T-cell (primary cell): ENCODE results near the gene CKAP2L. TPM values are rescaled to one million over a fixed set of nuclear protein-coding genes. Genes with fewer than 3 reads are reported as not detected.

Source experiments
- ATAC-seq, 4 experiments: fragments of 200-7000 bp in 3 of 4; fragments of 150-1000 bp in 1 of 4; cut with Tn5 transposase; replicated peaks in 1 of 4; 1 replicate in 3 of 4; 2 replicates in 1 of 4; pipeline ENCODE4 v1.10.0; 2021; ENCODE audit warnings: moderate library complexity in 3 of 4, mild to moderate bottlenecking in 2 of 4, moderate number of reproducible peaks in 1 of 4
- CTCF ChIA-PET, 2 donors: fragments of 300-600 bp; sonication (Branson Sonifier 250); formaldehyde crosslinking; loops; one replicate each; lab custom pipeline; 2022; ENCODE audit warnings: antibody characterized with exemption in 2 of 2; lab: Charles Lee
- POLR2A ChIA-PET, 2 donors: fragments of 300-600 bp; sonication (Branson Sonifier 250); formaldehyde crosslinking; loops; one replicate each; lab custom pipeline; 2022; ENCODE audit warnings: antibody characterized with exemption in 2 of 2; lab: Charles Lee
- DNase-seq, 35 experiments: peaks; one replicate each; pipeline versions ENCODE4 v3.0.0 to v3.0.0-alpha.2; 2013 to 2023
- H3K27ac ChIP-seq: one replicate; pipeline ENCODE4 v1.5.1; 2013; ENCODE audit warnings: low read length
- H3K27me3 ChIP-seq, 2 experiments: replicated peaks in 1 of 2; 1 replicate in 1 of 2; 2 replicates in 1 of 2; pipeline versions ENCODE4 v1.6.1 to v1.7.0; 2013; ENCODE audit warnings: low read length in 1 of 2, mixed read lengths in 1 of 2; ENCODE audit not compliant: control insufficient read depth in 2 of 2, insufficient read depth in 2 of 2; ENCODE audit errors: extremely low read depth in 1 of 2
- H3K36me3 ChIP-seq, 2 donors: 1 replicate in 1 of 2; 2 replicates in 1 of 2; pipeline versions ENCODE4 v1.6.1 to v1.7.0; 2013; ENCODE audit warnings: low read length in 1 of 2; ENCODE audit not compliant: control insufficient read depth in 2 of 2, insufficient read depth in 1 of 2; ENCODE audit errors: extremely low read depth in 1 of 2
- H3K4me1 ChIP-seq, 2 experiments: 1 replicate in 1 of 2; 2 replicates in 1 of 2; pipeline versions ENCODE4 v1.6.1 to v1.7.0; 2013; ENCODE audit warnings: low read length in 2 of 2, mixed read lengths in 1 of 2; ENCODE audit not compliant: insufficient read depth in 2 of 2, control insufficient read depth in 1 of 2; ENCODE audit errors: extremely low read depth in 1 of 2
- H3K4me3 ChIP-seq, 2 donors: 1 replicate in 1 of 2; 2 replicates in 1 of 2; pipeline versions ENCODE4 v1.5.1 to v1.7.0; 2013; ENCODE audit warnings: mild to moderate bottlenecking in 2 of 2, low read length in 1 of 2, moderate library complexity in 1 of 2; ENCODE audit not compliant: control insufficient read depth in 1 of 2; ENCODE audit errors: extremely low read depth in 1 of 2
- H3K9me3 ChIP-seq: 2 replicates; pipeline ENCODE4 v1.7.0; 2013
- H3K27ac Mint-ChIP-seq, 2 donors: one replicate each; pipeline ENCODE4 v1.8.0; 2020 to 2021; ENCODE audit warnings: mild to moderate bottlenecking in 2 of 2, mixed read lengths in 2 of 2
- H3K27me3 Mint-ChIP-seq, 2 donors: one replicate each; pipeline ENCODE4 v1.8.0; 2021 to 2022; ENCODE audit warnings: mixed read lengths in 2 of 2
- H3K36me3 Mint-ChIP-seq: one replicate; pipeline ENCODE4 v1.8.0; 2021; ENCODE audit warnings: mixed read lengths
- H3K4me1 Mint-ChIP-seq, 3 donors: one replicate each; pipeline ENCODE4 v1.8.0; 2020 to 2022; ENCODE audit warnings: mixed read lengths in 3 of 3, mild to moderate bottlenecking in 1 of 3
- H3K4me3 Mint-ChIP-seq, 3 donors: one replicate each; pipeline ENCODE4 v1.8.0; 2020 to 2022; ENCODE audit warnings: mild to moderate bottlenecking in 3 of 3, mixed read lengths in 3 of 3, moderate library complexity in 3 of 3
- H3K9me3 Mint-ChIP-seq, 3 donors: one replicate each; pipeline ENCODE4 v1.8.0; 2020 to 2022; ENCODE audit warnings: mixed read lengths in 3 of 3
- WGBS: methylation state at CpG from one replicate; pipeline ENCODE4 v1.1.5; 2013; ENCODE audit warnings: missing lambda C conversion rate; ENCODE audit not compliant: insufficient coverage; 5-methylcytosine and 5-hydroxymethylcytosine counted together
- total RNA-seq, 35 experiments: library from RNA in 6 of 35; stranded (reverse) in 6 of 35; fragments of 120-200 nt in 1 of 35; gene quantifications; one replicate each; pipeline versions ENCODE4 v1.2.1 to v1.2.4 and lab custom pipeline; 2013 to 2026

Gene CKAP2L
- total RNA-seq, 5 donors from 2014 or later (not counting 1 experiment from before 2014, with no cell fraction given), result 0.22 to 1.5 (median 0.33) TPM

- Mint-ChIP-seq H3K27me3 (peaks cover 1 to 2% of the 10 kb centered on the region in 2 donors), H3K4me1 (peaks cover 0 to 9% (median 4%) of the 10 kb centered on the region in 3 donors), H3K27ac (no peak overlapping the region), H3K4me3 (no peak overlapping the region), H3K36me3 (no peaks in the 10 kb centered on the region), H3K9me3 (no peaks in the 10 kb centered on the region)
- Histone ChIP-seq H3K36me3 (no peaks in the 10 kb centered on the region), H3K4me1 (no peaks in the 10 kb centered on the region), H3K4me3 (no peak overlapping the region), H3K27me3 (no peaks in the 10 kb centered on the region), H3K27ac (no peak overlapping the region), H3K9me3 (no peaks in the 10 kb centered on the region)
- DNase-seq (no peak), ATAC-seq (no peak)
- no CpG with 5 or more reads among the region's 5 CpGs for WGBS
- CTCF ChIA-PET, result no interaction called here
- POLR2A ChIA-PET, result no interaction called here
Observed at GRCh38 chr2:112792419-112792818, 28.0 kb upstream of the CKAP2L start.

GRCh38 chr2:112791693-112792230 lies 27.4 kb upstream of the CKAP2L start:
- H3K36me3 Mint-ChIP-seq, result no peaks in the 10 kb centered on the region
- Histone ChIP-seq H3K36me3 (no peaks in the 10 kb centered on the region), H3K27ac (no peak overlapping the region), H3K9me3 (no peaks in the 10 kb centered on the region), H3K4me1 (no peaks in the 10 kb centered on the region), H3K27me3 (no peaks in the 10 kb centered on the region), H3K4me3 (no peak overlapping the region)
- ATAC-seq, result no peak
- WGBS, result no CpG with 5 or more reads among the region's 3 CpGs
- no peak overlapping the region for H3K27ac Mint-ChIP-seq
- POLR2A ChIA-PET, result interaction anchor here in 1 of 2 donors (0.6 kb wide), 1 partner anchor 302 kb away, joined by 8 read pairs; no protein-coding TSS in a partner anchor
- no peak overlapping the region for H3K4me3 Mint-ChIP-seq
- no peak for DNase-seq
- CTCF ChIA-PET, result interaction anchor here in 1 of 2 donors (0.6 kb wide), 1 partner anchor 289 kb away, joined by 5 read pairs; no protein-coding TSS in a partner anchor
- peaks cover 0 to 9% (median 4%) of the 10 kb centered on the region in 3 donors for H3K4me1 Mint-ChIP-seq
- peaks cover 1 to 4% of the 10 kb centered on the region in 2 donors for H3K27me3 Mint-ChIP-seq
- H3K9me3 Mint-ChIP-seq, result no peaks in the 10 kb centered on the region

GRCh38 chr2:112791019-112791418 lies 26.6 kb upstream of the CKAP2L start:
- H3K9me3 Mint-ChIP-seq, result no peaks in the 10 kb centered on the region
- no peak overlapping the region for H3K27ac Mint-ChIP-seq
- ATAC-seq (no peak), DNase-seq (no peak)
- Histone ChIP-seq H3K4me3 (no peak overlapping the region), H3K27me3 (no peaks in the 10 kb centered on the region), H3K4me1 (no peaks in the 10 kb centered on the region), H3K36me3 (no peaks in the 10 kb centered on the region), H3K9me3 (no peaks in the 10 kb centered on the region), H3K27ac (no peak overlapping the region)
- POLR2A ChIA-PET, result interaction anchor here in 1 of 2 donors (0.6 kb wide), 1 partner anchor 302 kb away, joined by 8 read pairs; no protein-coding TSS in a partner anchor
- H3K4me1 Mint-ChIP-seq, result peaks cover 0 to 9% (median 4%) of the 10 kb centered on the region in 3 donors
- peaks cover 1 to 4% of the 10 kb centered on the region in 2 donors for H3K27me3 Mint-ChIP-seq
- H3K4me3 Mint-ChIP-seq, result no peak overlapping the region
- CTCF ChIA-PET, result interaction anchor here in 1 of 2 donors (0.6 kb wide), 1 partner anchor 289 kb away, joined by 5 read pairs; no protein-coding TSS in a partner anchor
- 60% methylated on average over 3 of the region's 3 CpGs for WGBS
- no peaks in the 10 kb centered on the region for H3K36me3 Mint-ChIP-seq

- H3K27me3 Mint-ChIP-seq, result peaks cover 1 to 4% of the 10 kb centered on the region in 2 donors
- ATAC-seq (no peak), DNase-seq (no peak)
- H3K9me3 Mint-ChIP-seq, result no peaks in the 10 kb centered on the region
- no peaks in the 10 kb centered on the region for H3K27me3 ChIP-seq
- no peaks in the 10 kb centered on the region for H3K4me1 ChIP-seq
- CTCF ChIA-PET, result no interaction called here
- no peak overlapping the region for H3K4me3 Mint-ChIP-seq
- H3K27ac Mint-ChIP-seq, result no peak overlapping the region
- POLR2A ChIA-PET, result no interaction called here
- H3K36me3 Mint-ChIP-seq, result no peaks in the 10 kb centered on the region
- no peak overlapping the region for H3K27ac ChIP-seq
- no peaks in the 10 kb centered on the region for H3K36me3 ChIP-seq
- H3K9me3 ChIP-seq, result no peaks in the 10 kb centered on the region
- H3K4me1 Mint-ChIP-seq, result peaks cover 0 to 9% (median 4%) of the 10 kb centered on the region in 3 donors
- WGBS, result 95% methylated on average over 2 of the region's 5 CpGs
- no peak overlapping the region for H3K4me3 ChIP-seq
Observed at GRCh38 chr2:112790305-112790704, 25.9 kb upstream of the CKAP2L start.

- no peaks in the 10 kb centered on the region for H3K9me3 ChIP-seq
- ChIA-PET CTCF (no interaction called here), POLR2A (no interaction called here)
- no peak overlapping the region for H3K4me3 ChIP-seq
- Mint-ChIP-seq H3K4me3 (no peak overlapping the region), H3K27ac (no peak overlapping the region), H3K9me3 (no peaks in the 10 kb centered on the region), H3K4me1 (peaks cover 3 to 8% (median 6%) of the 10 kb centered on the region in 3 donors), H3K36me3 (no peaks in the 10 kb centered on the region), H3K27me3 (peaks cover 2 to 14% of the 10 kb centered on the region in 2 donors)
- H3K27ac ChIP-seq, result no peak overlapping the region
- DNase-seq (no peak), ATAC-seq (no peak)
- H3K36me3 ChIP-seq, result no peaks in the 10 kb centered on the region
- no peaks in the 10 kb centered on the region for H3K4me1 ChIP-seq
- no peaks in the 10 kb centered on the region for H3K27me3 ChIP-seq
- no CpG with 5 or more reads among the region's 1 CpG for WGBS
Observed at GRCh38 chr2:112789186-112789585, 24.8 kb upstream of the CKAP2L start.

- H3K9me3 Mint-ChIP-seq, result no peaks in the 10 kb centered on the region
Observed at GRCh38 chr2:112788653-112789052, 24.2 kb upstream of the CKAP2L start.

More at GRCh38 chr2:112788653-112789052, 24.2 kb upstream of the CKAP2L start:
- DNase-seq, result no peak
- Histone ChIP-seq H3K4me1 (no peaks in the 10 kb centered on the region), H3K4me3 (no peak overlapping the region), H3K27me3 (no peaks in the 10 kb centered on the region), H3K27ac (no peak overlapping the region), H3K36me3 (no peaks in the 10 kb centered on the region), H3K9me3 (no peaks in the 10 kb centered on the region)
- CTCF ChIA-PET, result no interaction called here
- peaks cover 4 to 19% of the 10 kb centered on the region in 2 donors for H3K27me3 Mint-ChIP-seq
- POLR2A ChIA-PET, result no interaction called here
- H3K27ac Mint-ChIP-seq, result no peak overlapping the region
- ATAC-seq, result no peak
- H3K4me3 Mint-ChIP-seq, result no peak overlapping the region
- H3K4me1 Mint-ChIP-seq, result peaks cover 0 to 8% (median 5%) of the 10 kb centered on the region in 3 donors
- 94% methylated on average over 2 of the region's 3 CpGs for WGBS
- no peaks in the 10 kb centered on the region for H3K36me3 Mint-ChIP-seq
